Activated T-helper 2 cell treated with anti-CD3 and anti-CD28 coated beads, Interferon-gamma antibody, Interleukin-2, Interleukin-4, amounts not matched to agents 10 μg/mL and 5 μg/mL and 100 μg/mL, durations not matched to agents 14 hours and 24 hours and 36 hours (primary cell): Measurements from ENCODE around the gene TOPAZ1. TPM values are rescaled to one million over a fixed set of nuclear protein-coding genes. Genes with fewer than 3 reads are reported as not detected.
A peak's percentile ranks its signal among the peaks of the same experiment; 100 is the strongest.

Source experiments
- DNase-seq: peaks from one replicate; pipeline ENCODE4 v3.0.0; 2021; ENCODE audit warnings: low spot score
- H3K27ac Mint-ChIP-seq: one replicate; pipeline ENCODE4 v1.8.0; 2021; ENCODE audit warnings: mixed read lengths
- H3K27me3 Mint-ChIP-seq: one replicate; pipeline ENCODE4 v1.8.0; 2021; ENCODE audit warnings: low read depth, mixed read lengths
- H3K36me3 Mint-ChIP-seq: one replicate; pipeline ENCODE4 v1.8.0; 2021; ENCODE audit warnings: low read depth, mixed read lengths
- H3K4me1 Mint-ChIP-seq: one replicate; pipeline ENCODE4 v1.8.0; 2021; ENCODE audit warnings: low read depth, mixed read lengths
- H3K4me3 Mint-ChIP-seq: one replicate; pipeline ENCODE4 v1.8.0; 2021; ENCODE audit warnings: low read depth, mild to moderate bottlenecking, moderate library complexity, mixed read lengths
- H3K9me3 Mint-ChIP-seq: one replicate; pipeline ENCODE4 v1.8.0; 2021; ENCODE audit warnings: mixed read lengths
- intact Hi-C: fragments of 100-400 bp; cut with micrococcal nuclease; formaldehyde crosslinking; loops from one replicate; pipeline ENCODE4 v1.15.1; 2023
- total RNA-seq: library from RNA; stranded (reverse); gene quantifications from 2 replicates; pipeline ENCODE4 v1.2.3, GENCODE V29; 2022

Gene TOPAZ1
- not detected in 2 replicates for total RNA-seq

DNA sequence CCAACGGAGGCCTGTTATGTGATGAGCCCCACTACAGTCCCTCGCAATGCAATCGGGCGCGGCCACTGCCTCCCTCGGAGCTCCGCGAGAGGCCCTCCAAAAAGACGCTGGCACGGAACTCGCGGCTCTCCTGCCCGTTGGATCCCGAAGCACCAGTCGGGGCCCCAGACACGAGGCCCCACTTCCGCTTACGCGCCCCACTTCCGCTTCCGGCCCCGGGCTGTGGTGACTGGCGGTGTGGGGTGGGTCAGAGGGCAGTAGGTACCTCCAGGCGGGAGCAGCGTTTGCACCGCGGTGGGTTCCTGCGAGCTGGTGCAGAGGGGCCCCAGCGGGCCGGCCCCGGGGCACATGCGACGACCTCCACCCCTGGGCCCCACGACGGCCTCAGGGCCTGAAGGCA lies at the start of gene TOPAZ1:
Gene TOPAZ1 (plus strand): TSS at position 181 of the 400 bp plus-strand sequence. CDS start 168 bp downstream, at position 349.
- no peak for DNase-seq

DNA sequence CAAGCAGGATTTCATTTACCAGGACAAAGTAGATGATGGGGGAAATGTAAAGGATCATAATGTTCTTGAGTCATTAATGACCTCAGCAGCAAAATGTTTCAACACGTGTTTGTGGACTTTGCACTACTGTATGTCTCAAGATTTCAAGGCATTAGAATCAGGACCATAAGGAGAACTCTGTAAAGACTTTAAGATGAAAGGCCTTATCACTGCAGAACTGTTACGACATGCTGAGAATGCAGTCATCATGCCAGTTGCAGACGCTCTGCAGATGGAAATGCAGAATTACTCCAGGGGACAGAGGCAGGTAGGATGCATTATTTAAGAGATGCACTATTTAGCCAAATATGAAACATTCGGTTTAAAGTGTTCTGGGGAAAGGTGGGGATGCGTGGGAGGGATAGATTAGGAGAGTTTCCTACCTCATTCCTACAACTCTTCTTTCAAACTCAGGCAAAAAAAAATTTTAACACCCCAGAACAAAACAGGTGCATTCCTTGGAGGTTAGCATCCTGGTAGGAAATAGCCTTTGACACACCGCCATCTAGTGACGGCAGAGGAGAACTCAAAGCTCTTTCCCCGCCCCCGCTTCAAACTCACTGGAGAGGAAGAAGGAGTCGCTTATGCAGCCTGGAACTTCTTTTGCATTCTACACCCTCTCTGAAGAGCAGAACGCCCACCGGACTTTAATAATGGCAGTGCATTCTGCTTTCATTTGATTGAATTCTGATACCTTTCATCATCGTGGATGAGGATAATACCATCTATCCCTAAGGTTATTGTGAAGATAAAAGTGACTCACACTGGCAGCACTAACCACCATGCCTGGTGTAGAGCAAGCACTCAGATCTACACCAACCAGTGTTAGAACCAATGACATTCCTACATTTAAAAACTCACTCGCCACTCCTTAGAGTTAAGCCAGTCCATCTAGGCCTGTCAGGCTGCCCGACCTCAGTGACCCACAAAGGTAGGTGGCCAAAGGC lies 43.1 kb upstream of the TOPAZ1 start:
- Mint-ChIP-seq H3K9me3 (no peaks in the 10 kb centered on the region), H3K4me3 (no peak overlapping the region), H3K27me3 (peaks cover 11% of the 10 kb centered on the region), H3K4me1 (no peaks in the 10 kb centered on the region), H3K27ac (no peak overlapping the region), H3K36me3 (no peaks in the 10 kb centered on the region)
- intact Hi-C loops: loop anchor here (1.0 to 10.0 kb wide), 3 partner anchors 344 to 654 kb away; no protein-coding TSS in a partner anchor
- peak; percentile 46 for DNase-seq

More for the DNA sequence above, at the start of gene TOPAZ1:
- Mint-ChIP-seq H3K27me3 (peaks cover 13% of the 10 kb centered on the region), H3K27ac (no peak within 1 kb of the TSS), H3K4me1 (no peaks in the 10 kb centered on the region), H3K4me3 (no peak within 1 kb of the TSS), H3K36me3 (no peaks in the 10 kb centered on the region), H3K9me3 (peaks cover 3% of the 10 kb centered on the region)
- intact Hi-C loops: no loop called here

DNA sequence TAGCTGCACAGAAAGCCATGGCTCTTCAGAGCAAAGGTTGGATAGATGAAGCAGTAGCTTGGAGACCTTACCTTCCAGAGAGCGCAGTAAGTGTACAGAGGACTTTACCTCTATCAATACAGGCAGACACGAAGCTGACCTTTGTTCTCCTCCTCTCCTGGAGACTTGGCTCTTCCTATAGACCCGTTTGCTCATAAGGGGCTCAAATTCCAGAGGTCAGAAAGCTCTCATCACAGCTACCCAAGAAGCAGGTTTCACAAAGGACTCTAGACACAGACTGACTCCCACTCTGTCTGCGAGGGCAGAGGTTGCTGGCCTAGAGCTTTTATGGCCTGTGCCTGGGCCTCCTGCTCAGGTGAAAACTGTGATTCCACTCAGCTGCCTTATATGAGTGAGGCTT lies 35.4 kb upstream of the TOPAZ1 start:
- intact Hi-C loops: no loop called here
- no peaks in the 10 kb centered on the region for H3K36me3 Mint-ChIP-seq
- no peak overlapping the region for H3K27ac Mint-ChIP-seq
- no peaks in the 10 kb centered on the region for H3K9me3 Mint-ChIP-seq
- peaks cover 9% of the 10 kb centered on the region for H3K4me1 Mint-ChIP-seq
- DNase-seq: no peak
- peaks cover 44% of the 10 kb centered on the region for H3K27me3 Mint-ChIP-seq
- no peak overlapping the region for H3K4me3 Mint-ChIP-seq

DNA sequence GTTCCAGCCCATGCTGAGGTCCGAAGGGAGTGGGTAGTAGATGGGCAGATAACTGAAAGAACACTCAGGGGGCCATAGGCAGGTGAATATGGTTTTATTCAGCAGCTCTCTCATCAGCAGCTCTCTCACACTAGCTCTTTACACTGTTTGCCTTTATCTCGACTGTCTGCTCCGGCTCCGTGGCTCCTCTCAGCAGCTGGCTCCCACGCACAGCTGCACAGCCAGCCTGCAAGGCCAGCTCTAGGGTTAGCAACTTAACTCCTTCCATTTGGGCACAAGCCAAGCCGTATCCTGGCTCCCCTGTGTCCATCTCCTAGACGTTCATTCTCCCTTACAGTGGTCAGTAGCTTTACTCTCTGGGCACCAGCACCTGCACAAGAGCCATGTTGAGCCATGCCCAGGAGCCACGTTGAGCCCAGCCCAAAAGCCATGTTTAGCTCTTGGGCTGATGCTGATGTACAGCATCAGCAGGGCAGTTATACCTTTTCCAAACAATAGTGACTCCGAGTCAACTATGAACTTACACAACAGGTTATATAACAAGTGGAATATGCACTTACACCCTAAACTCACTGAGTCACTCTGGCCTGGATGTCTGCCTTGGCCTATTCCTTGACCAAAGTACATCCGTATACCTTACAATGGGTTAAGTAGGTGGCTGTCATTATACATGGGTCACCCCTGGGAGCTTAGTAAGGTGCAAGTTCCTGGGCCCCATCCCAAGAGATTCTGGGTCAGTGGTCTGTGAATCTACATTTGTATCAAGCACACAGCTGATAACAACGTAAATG lies 34.6 kb upstream of the TOPAZ1 start:
- Mint-ChIP-seq H3K9me3 (no peaks in the 10 kb centered on the region), H3K36me3 (no peaks in the 10 kb centered on the region), H3K4me1 (peaks cover 9% of the 10 kb centered on the region), H3K27me3 (peaks cover 40% of the 10 kb centered on the region), H3K4me3 (no peak overlapping the region), H3K27ac (no peak overlapping the region)
- no peak for DNase-seq
- intact Hi-C loops: no loop called here

DNA sequence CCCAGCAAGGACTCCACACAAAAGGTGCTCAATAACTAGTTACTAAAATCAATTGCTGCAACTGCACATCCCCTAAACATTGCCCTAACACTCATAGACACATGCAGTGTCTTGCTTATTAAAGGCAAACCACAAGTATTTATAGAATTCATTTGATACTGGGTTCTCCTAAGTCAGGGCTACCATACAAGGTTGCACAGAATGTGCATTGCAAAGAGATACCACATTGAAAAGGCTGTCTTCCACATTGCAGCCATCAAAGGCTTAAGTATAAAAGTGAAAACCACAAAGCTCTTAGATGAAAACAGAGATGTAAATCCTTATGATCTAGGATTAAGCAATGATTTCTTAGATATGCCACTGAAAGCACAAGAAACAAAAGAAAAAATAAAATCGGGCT lies 33.6 kb upstream of the TOPAZ1 start:
- H3K27ac Mint-ChIP-seq: no peak overlapping the region
- peaks cover 9% of the 10 kb centered on the region for H3K4me1 Mint-ChIP-seq
- H3K27me3 Mint-ChIP-seq: peaks cover 42% of the 10 kb centered on the region
- intact Hi-C loops: no loop called here
- DNase-seq: no peak
- no peak overlapping the region for H3K4me3 Mint-ChIP-seq
- H3K36me3 Mint-ChIP-seq: no peaks in the 10 kb centered on the region
- no peaks in the 10 kb centered on the region for H3K9me3 Mint-ChIP-seq

DNA sequence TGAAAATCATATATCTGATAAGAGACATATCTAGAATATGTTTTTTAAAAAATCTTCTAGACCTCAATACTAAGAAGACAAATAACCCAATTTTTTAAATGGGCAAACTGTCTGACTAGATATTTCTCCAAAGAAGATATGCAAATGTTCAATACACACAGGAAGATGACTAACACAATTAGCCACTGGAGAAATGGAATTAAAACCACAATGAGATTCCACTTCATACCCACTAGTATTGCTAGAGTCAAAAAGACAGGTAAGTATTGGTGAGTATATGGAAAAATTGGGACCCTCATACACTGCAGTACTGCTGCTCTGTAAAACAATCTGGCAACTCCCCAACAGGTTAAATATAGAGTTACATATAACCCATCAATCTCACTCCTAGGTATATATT lies 33.1 kb upstream of the TOPAZ1 start:
- Mint-ChIP-seq H3K9me3 (no peaks in the 10 kb centered on the region), H3K4me3 (no peak overlapping the region), H3K4me1 (peaks cover 9% of the 10 kb centered on the region), H3K27me3 (peaks cover 41% of the 10 kb centered on the region), H3K27ac (no peak overlapping the region), H3K36me3 (no peaks in the 10 kb centered on the region)
- intact Hi-C loops: no loop called here
- DNase-seq: no peak

DNA sequence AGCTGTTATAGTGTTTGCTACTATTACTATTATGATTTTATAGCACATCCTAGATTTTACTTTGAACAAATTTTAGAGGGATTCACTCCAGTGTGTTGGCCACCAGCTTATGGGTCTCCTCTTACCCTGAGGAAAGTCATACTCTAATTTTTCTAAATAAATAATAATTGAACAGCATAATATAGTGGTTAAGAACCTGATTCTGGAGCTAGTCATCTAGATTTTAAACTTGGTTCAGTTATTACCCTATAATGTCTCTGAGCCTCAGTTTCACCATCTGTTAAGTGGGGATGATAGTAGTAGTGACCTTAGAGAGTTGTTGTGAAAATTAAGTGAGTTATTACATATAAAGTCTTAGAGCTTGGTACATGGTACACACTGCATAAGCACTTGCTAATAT lies 30.7 kb upstream of the TOPAZ1 start:
- Mint-ChIP-seq H3K36me3 (no peaks in the 10 kb centered on the region), H3K4me3 (no peak overlapping the region), H3K27me3 (peaks cover 38% of the 10 kb centered on the region), H3K27ac (no peak overlapping the region), H3K9me3 (peaks cover 5% of the 10 kb centered on the region), H3K4me1 (peaks cover 9% of the 10 kb centered on the region)
- no peak for DNase-seq
- intact Hi-C loops: no loop called here

DNA sequence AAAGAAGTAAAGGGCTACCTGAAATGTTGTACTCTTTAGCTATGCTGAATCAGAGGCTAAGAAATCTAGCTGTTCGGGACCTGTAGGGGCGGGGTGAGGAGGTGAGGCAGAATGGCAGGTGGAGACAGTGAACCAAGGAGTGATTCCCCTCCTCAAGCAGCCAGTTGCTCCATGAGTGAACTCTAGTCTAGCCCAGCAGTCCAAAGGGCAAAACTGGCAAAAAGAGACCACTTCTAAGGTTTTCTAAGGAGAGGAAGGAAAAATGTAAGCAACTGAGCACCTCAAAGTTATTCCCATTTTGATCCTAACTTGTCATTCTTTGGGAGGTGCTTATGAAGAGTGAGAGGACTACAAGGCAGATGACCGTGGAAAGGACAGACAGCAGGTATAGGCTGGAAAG lies 19.3 kb upstream of the TOPAZ1 start:
- no peak overlapping the region for H3K4me3 Mint-ChIP-seq
- intact Hi-C loops: no loop called here
- H3K4me1 Mint-ChIP-seq: no peaks in the 10 kb centered on the region
- no peak for DNase-seq
- no peaks in the 10 kb centered on the region for H3K36me3 Mint-ChIP-seq
- H3K27me3 Mint-ChIP-seq: peaks cover 33% of the 10 kb centered on the region
- no peaks in the 10 kb centered on the region for H3K9me3 Mint-ChIP-seq
- no peak overlapping the region for H3K27ac Mint-ChIP-seq

DNA sequence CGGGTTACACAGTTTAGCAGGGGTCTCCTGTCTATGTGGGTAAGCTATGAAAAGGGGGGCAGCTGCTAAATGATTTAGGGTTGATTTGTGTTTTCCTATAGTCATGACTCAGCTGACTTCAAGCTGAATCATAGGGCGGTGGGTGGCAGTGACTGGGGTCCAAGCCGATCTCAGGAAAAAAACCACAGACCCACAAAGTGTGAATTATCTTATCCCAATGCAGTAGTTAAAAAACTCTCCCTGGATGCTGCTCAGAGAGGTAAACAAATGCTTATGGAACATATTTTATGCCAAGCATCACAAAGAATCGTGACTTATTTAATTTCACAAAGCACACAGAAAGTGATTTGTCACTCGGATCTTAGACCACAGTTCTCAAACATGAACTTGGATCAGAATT lies 18.4 kb upstream of the TOPAZ1 start:
- no peak for DNase-seq
- Mint-ChIP-seq H3K4me3 (no peak overlapping the region), H3K27me3 (peaks cover 28% of the 10 kb centered on the region), H3K27ac (no peak overlapping the region), H3K36me3 (no peaks in the 10 kb centered on the region), H3K4me1 (no peaks in the 10 kb centered on the region), H3K9me3 (no peaks in the 10 kb centered on the region)
- intact Hi-C loops: no loop called here

DNA sequence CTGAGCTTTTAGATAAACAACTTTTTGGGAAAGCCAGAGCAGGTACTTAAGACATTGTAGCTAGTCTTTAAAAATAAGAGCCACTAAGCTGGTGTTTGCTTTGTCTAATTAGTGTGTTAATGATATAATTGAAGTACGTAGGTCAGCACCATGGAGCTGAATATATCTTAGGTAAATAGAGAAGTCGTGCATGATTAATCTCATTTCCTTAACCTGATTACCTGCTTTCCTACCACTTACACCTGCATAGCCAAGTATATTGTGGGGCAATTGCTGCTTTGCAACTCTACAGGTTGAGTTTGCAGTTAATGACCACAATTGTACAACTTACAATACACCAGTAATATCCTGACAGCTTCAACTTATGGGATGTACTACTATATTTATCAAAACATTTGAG lies 17.6 kb upstream of the TOPAZ1 start:
- H3K9me3 Mint-ChIP-seq: no peaks in the 10 kb centered on the region
- intact Hi-C loops: no loop called here
- no peak overlapping the region for H3K27ac Mint-ChIP-seq
- no peaks in the 10 kb centered on the region for H3K4me1 Mint-ChIP-seq
- peaks cover 23% of the 10 kb centered on the region for H3K27me3 Mint-ChIP-seq
- H3K36me3 Mint-ChIP-seq: no peaks in the 10 kb centered on the region
- no peak overlapping the region for H3K4me3 Mint-ChIP-seq
- no peak for DNase-seq

DNA sequence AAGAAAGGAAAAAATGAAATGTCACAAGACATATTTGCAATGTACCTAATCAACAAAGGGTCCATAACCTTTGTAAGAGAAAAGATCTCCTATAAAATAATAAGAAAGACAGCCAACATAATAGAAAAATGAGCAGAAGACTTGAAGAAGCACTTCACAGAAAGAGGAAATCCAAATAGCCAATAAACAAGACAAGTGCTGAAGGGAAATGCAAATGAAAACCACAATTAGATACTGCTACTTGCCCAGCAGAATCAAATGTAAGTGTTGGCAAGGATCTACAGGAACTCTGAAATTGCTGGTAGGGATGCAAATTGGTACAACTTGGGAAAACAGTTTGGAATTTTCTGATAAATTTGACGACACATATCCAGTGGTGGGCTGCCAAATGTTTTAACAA lies 15.1 kb upstream of the TOPAZ1 start:
- Mint-ChIP-seq H3K36me3 (no peaks in the 10 kb centered on the region), H3K4me3 (no peak overlapping the region), H3K27ac (no peak overlapping the region), H3K27me3 (peaks cover 23% of the 10 kb centered on the region), H3K9me3 (no peaks in the 10 kb centered on the region), H3K4me1 (no peaks in the 10 kb centered on the region)
- intact Hi-C loops: no loop called here
- no peak for DNase-seq

DNA sequence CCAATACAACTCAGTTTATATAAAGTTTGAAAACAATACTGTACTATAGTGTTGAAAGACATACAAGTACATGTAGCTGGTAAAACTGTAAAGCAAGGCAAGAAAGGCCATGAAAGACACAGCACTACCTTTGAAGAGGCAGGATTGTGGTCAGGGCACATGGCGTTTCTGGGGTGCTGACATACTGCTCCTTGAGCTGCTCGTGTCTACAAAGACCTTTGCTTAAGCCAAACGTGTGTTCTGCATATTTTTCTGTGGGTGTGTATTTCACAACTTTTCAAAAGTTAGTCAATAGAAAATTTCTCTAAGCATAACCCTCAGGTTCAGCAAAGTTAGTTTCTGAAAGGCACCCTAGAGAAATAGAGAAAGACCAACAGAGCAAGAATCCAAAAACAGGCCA lies 14.1 kb upstream of the TOPAZ1 start:
- Mint-ChIP-seq H3K27ac (no peak overlapping the region), H3K27me3 (peaks cover 23% of the 10 kb centered on the region), H3K9me3 (no peaks in the 10 kb centered on the region), H3K4me3 (no peak overlapping the region), H3K4me1 (peaks cover 3% of the 10 kb centered on the region), H3K36me3 (no peaks in the 10 kb centered on the region)
- intact Hi-C loops: no loop called here
- DNase-seq: no peak

DNA sequence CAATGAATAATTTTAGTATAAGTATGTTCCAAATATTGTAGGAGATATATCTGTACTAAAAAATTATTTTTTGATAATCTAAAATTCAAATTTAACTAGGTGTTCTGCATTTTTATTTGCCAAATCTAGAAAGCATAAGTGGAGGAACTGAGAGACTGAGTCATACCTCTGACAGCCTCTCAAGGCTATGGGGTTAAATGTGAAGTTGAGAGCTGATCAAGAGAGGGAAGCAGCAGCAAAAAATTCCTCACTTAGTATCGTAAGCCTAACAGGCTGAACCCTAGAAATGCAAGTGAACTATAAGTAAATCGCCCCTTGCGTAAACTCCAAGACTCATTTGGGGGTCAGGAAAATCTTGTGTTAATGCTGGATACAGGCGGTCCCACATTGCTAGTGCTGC lies 12.8 kb upstream of the TOPAZ1 start:
- Mint-ChIP-seq H3K4me1 (peaks cover 3% of the 10 kb centered on the region), H3K27ac (no peak overlapping the region), H3K27me3 (peaks cover 16% of the 10 kb centered on the region), H3K4me3 (no peak overlapping the region), H3K9me3 (no peaks in the 10 kb centered on the region), H3K36me3 (no peaks in the 10 kb centered on the region)
- no peak for DNase-seq
- intact Hi-C loops: no loop called here
